Stomach (tissue), 4 donors: ENCODE measurements around the gene CADPS.

Experiments used
- EP300 ChIP-seq: sonication (generic); formaldehyde crosslinking; IDR thresholded peaks from one replicate; pipeline ENCODE4 v1.6.1; 2017; ENCODE audit warnings: antibody characterized with exemption
- POLR2A ChIP-seq, 4 donors: fragments of 450-650 bp; IDR thresholded peaks; one replicate each; pipeline ENCODE4 v1.6.1; 2016; ENCODE audit warnings: antibody characterized with exemption in 4 of 4, control low read depth in 2 of 4, mild to moderate bottlenecking in 1 of 4, moderate library complexity in 1 of 4

DNA sequence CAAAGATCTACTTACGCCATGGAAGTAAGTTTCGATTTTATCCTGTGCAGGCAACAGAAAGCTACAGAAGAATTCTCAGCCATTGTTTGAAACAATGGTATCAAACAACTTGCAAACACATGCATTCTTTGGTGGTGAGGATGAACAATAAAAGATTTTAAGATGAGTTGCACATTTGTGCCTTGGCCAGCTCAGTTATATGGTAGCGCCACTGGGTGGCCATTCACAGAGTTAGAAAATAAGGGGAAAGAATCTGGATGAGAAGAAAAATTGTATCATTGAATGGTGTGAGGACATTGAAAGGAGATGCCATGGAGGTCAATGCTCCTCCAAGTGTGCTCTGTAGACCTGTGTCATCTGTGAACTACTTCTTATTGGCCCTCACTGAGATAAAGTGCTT is 11.6 kb downstream of the CADPS start:
- no peak for TF ChIP-seq POLR2A (IDR thresholded peaks at IDR 0.05)
- no peak for TF ChIP-seq EP300
